ENCODE results near the gene IL1RAP.

GRCh38 chr3:190615607-190616006 lies 101.7 kb downstream of the IL1RAP start:
- TF ChIP-seq CTCF (IDR thresholded peaks at IDR 0.05) (no peak), POLR2A (IDR thresholded peaks at IDR 0.05) (no peak)

All from body of pancreas (tissue), 4 donors.